ENCODE results near the gene SETMAR.

GRCh38 chr3:4271834-4272233 lies 31.3 kb upstream of the SETMAR start:
- TF ChIP-seq CTCF (IDR thresholded peaks at IDR 0.05; ENCODE audit: low read depth, low read length) (peak; percentile 27), POLR2A (IDR thresholded peaks at IDR 0.05; ENCODE audit: extremely low read depth, insufficient read length) (no peak), MAX (IDR thresholded peaks at IDR 0.05; ENCODE audit: low read depth, low read length) (no peak), MYC (IDR thresholded peaks at IDR 0.05; ENCODE audit: low read depth, low read length) (no peak)
